Esophagus squamous epithelium (tissue), 4 donors: ENCODE results near the gene GMDS.

Experiments used
- POLR2A ChIP-seq, 4 donors: fragments of 450-650 bp; IDR thresholded peaks; one replicate each; pipeline ENCODE4 v1.6.1; 2017; ENCODE audit warnings: antibody characterized with exemption in 4 of 4, mild to moderate bottlenecking in 4 of 4, moderate library complexity in 3 of 4
- TF ChIP-seq, protein P1 (sequence below), 6 experiments: fragments of 450-650 bp in 4 of 6; fragments of 200-600 bp in 2 of 6; sonication (generic) in 2 of 6; IDR thresholded peaks; one replicate each; pipeline ENCODE4 v1.5.1; 2016 to 2019; ENCODE audit warnings: antibody characterized with exemption in 6 of 6, mild to moderate bottlenecking in 4 of 6, moderate library complexity in 4 of 6

DNA sequence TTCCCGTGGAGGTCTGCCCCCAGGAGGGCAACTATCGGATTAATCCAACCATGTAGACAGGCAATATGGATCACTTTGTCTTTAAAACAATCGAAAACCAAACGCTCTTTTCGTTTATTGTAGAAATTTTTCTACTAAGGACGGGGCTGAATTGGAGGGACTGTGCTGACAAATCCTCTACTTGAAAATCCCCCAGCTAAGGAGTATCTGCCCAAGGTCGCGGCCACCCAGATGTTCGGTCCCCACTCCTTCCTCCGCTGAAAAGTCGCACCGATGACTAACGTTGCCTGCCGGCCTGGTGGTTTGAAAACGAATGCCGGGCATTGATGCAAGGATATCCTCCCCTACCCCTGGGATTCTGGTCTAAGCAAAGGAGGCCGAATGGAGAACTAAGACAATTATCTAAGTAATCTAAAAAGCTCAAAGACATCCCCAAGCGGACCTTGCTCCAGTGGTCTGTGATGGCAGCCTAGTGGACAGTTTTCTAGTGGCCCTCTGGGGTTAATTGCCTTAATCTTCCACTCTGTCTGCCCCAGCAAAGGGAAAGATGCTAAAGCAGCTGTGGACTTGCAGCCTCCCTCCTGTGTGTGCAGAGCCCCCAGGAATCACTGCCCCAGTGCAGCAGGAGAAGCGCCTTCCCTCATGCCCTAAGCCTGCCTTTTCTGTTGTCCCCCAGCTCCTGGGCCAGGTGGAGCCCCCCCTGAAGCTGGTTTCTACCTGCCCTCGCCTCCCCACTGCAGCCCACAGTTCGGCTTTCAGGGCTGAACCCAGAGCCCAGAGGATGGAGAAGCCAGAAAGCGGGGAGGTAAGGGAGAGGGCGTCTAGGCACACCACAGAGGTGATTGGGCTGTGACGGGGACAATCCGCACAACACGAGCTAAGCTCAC, 639.3 kb downstream of the GMDS start:
- TF ChIP-seq, protein P1, sequence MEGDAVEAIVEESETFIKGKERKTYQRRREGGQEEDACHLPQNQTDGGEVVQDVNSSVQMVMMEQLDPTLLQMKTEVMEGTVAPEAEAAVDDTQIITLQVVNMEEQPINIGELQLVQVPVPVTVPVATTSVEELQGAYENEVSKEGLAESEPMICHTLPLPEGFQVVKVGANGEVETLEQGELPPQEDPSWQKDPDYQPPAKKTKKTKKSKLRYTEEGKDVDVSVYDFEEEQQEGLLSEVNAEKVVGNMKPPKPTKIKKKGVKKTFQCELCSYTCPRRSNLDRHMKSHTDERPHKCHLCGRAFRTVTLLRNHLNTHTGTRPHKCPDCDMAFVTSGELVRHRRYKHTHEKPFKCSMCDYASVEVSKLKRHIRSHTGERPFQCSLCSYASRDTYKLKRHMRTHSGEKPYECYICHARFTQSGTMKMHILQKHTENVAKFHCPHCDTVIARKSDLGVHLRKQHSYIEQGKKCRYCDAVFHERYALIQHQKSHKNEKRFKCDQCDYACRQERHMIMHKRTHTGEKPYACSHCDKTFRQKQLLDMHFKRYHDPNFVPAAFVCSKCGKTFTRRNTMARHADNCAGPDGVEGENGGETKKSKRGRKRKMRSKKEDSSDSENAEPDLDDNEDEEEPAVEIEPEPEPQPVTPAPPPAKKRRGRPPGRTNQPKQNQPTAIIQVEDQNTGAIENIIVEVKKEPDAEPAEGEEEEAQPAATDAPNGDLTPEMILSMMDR (IDR thresholded peaks at IDR 0.05), result no peak
- TF ChIP-seq POLR2A (IDR thresholded peaks at IDR 0.05), result no peak
